GM12892 (cell line): ENCODE results near the gene ZNF536.

Source experiments
- POLR2A ChIP-seq: IDR thresholded peaks from 2 replicates; pipeline ENCODE4 v1.6.1; 2011; ENCODE audit warnings: low read depth, low read length, control low read depth
- TAF1 ChIP-seq: IDR thresholded peaks from 2 replicates; pipeline ENCODE4 v1.6.1; 2011; ENCODE audit warnings: low read depth, mild to moderate bottlenecking, control low read depth, low read length, borderline replicate concordance

DNA sequence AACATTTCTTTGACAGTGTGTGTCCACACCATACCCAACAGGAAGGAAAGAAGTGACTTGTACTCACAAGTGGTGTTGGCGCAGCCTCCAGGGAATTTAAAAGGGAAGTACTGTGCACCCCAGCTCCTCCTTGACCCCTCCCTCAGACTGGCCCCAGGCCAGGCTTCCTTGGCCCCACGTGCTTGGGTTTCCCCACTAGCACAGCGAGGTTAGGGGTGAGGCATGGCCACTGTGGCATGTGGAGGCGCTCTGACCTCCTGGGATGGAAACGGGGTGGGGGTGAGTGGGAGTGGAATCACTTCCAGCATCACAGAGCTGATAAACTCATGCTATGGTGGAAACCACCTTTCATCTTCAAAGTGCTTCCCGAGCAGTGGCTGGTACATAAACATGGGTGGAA is 168.6 kb downstream of the ZNF536 start:
- TF ChIP-seq POLR2A (no peak), TAF1 (no peak)
